Thyroid gland (tissue), 4 donors: ENCODE data around the gene RBM15.

Experiments
- POLR2A ChIP-seq, 2 donors: fragments of 450-650 bp; IDR thresholded peaks; one replicate each; pipeline ENCODE4 v1.6.1; 2017; ENCODE audit warnings: antibody characterized with exemption in 2 of 2, mild to moderate bottlenecking in 2 of 2, moderate library complexity in 1 of 2
- TF ChIP-seq, protein P1 (sequence below), 6 experiments: fragments of 200-600 bp in 3 of 6; fragments of 450-650 bp in 3 of 6; sonication (generic) in 3 of 6; IDR thresholded peaks; one replicate each; pipeline ENCODE4 v1.5.1; 2016 to 2019; ENCODE audit warnings: antibody characterized with exemption in 6 of 6, mild to moderate bottlenecking in 2 of 6, inconsistent platforms in 1 of 6, moderate library complexity in 1 of 6

DNA sequence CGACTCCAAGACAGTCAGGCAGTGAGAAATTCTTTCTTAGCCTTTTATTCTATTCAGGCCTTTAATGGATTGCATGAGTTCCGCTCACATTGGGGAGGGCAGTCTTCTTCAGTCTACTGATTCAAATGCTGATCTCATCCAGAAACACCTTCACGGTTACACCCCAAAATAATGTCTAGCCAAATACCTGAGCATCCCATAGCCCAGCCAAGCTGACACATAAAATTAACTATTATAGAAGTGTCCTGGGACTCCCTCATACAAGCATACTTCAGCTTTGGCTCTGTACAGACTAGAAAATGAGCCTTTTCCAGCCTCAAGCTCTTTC is 55.3 kb downstream of the RBM15 start:
- TF ChIP-seq, protein P1, sequence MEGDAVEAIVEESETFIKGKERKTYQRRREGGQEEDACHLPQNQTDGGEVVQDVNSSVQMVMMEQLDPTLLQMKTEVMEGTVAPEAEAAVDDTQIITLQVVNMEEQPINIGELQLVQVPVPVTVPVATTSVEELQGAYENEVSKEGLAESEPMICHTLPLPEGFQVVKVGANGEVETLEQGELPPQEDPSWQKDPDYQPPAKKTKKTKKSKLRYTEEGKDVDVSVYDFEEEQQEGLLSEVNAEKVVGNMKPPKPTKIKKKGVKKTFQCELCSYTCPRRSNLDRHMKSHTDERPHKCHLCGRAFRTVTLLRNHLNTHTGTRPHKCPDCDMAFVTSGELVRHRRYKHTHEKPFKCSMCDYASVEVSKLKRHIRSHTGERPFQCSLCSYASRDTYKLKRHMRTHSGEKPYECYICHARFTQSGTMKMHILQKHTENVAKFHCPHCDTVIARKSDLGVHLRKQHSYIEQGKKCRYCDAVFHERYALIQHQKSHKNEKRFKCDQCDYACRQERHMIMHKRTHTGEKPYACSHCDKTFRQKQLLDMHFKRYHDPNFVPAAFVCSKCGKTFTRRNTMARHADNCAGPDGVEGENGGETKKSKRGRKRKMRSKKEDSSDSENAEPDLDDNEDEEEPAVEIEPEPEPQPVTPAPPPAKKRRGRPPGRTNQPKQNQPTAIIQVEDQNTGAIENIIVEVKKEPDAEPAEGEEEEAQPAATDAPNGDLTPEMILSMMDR (IDR thresholded peaks at IDR 0.05), result no peak
- no peak for TF ChIP-seq POLR2A (IDR thresholded peaks at IDR 0.05)
